ENCODE results near the gene BFSP1.

The BFSP1 gene

DNA sequence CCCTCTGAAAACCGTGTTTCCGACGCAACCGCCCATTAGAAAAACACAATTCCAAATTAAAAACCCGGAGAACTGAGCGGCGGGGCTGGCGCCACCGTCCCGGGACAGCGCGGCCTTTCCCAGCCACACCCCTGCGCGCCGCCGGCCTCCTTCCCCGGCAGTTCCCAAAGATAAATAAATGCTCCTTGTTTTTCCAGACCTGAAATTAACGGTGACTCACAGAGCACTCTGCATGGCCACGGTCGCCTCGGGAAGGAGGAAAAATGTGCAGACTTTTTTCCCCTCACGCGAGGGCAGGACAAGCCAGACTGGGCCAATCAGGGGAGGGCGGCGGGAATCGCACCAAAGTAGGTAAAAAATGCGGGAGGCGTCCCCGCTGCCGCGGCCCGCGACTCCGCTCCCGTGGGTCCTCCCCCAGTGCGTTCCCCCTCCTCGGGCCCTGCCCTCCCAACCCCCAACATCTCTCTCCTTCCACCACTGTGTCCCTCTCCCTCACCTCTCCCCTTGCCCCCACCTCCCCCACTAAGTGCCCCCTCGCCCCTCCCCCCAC lies 37.9 kb upstream of the BFSP1 start (continued):
- TF ChIP-seq, protein P1, sequence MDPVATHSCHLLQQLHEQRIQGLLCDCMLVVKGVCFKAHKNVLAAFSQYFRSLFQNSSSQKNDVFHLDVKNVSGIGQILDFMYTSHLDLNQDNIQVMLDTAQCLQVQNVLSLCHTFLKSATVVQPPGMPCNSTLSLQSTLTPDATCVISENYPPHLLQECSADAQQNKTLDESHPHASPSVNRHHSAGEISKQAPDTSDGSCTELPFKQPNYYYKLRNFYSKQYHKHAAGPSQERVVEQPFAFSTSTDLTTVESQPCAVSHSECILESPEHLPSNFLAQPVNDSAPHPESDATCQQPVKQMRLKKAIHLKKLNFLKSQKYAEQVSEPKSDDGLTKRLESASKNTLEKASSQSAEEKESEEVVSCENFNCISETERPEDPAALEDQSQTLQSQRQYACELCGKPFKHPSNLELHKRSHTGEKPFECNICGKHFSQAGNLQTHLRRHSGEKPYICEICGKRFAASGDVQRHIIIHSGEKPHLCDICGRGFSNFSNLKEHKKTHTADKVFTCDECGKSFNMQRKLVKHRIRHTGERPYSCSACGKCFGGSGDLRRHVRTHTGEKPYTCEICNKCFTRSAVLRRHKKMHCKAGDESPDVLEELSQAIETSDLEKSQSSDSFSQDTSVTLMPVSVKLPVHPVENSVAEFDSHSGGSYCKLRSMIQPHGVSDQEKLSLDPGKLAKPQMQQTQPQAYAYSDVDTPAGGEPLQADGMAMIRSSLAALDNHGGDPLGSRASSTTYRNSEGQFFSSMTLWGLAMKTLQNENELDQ (tag by site-specific recombination; IDR thresholded peaks at IDR 0.05; ENCODE audit: low read depth): no peak
- TF ChIP-seq SETDB1 (IDR thresholded peaks at IDR 0.05; ENCODE audit: insufficient read length, low read length) (no peak), SP3 (tag by site-specific recombination; IDR thresholded peaks at IDR 0.05) (no peak), ZFHX2 (tag by site-specific recombination; conservative IDR thresholded peaks at IDR 0.05) (no peak), KLF10 (tag by site-specific recombination; IDR thresholded peaks at IDR 0.05) (peak; percentile 80), SP7 (tag by site-specific recombination; IDR thresholded peaks at IDR 0.05) (peak; percentile 89), TSHZ1 (tag by site-specific recombination; IDR thresholded peaks at IDR 0.05; ENCODE audit: borderline replicate concordance) (no peak), TRIM28 (IDR thresholded peaks at IDR 0.05; ENCODE audit: borderline replicate concordance, low read length) (no peak), SP2 (tag by site-specific recombination; IDR thresholded peaks at IDR 0.05) (peak; percentile 57), GLIS1 (tag by site-specific recombination; IDR thresholded peaks at IDR 0.05) (peak; percentile 79), ATF2 (tag by site-specific recombination; IDR thresholded peaks at IDR 0.05; ENCODE audit: low read depth) (no peak), ZNF341 (tag by site-specific recombination; IDR thresholded peaks at IDR 0.05; ENCODE audit: low read depth) (peak; percentile 67), ZNF549 (tag by site-specific recombination; IDR thresholded peaks at IDR 0.05) (no peak), ZXDB (tag by site-specific recombination; IDR thresholded peaks at IDR 0.05) (0 out of 2 replicates have a peak, but pooled peaks have one; percentile 29), REPIN1 (tag by site-specific recombination; IDR thresholded peaks at IDR 0.05; ENCODE audit: low read depth) (no peak), ZNF2 (tag by site-specific recombination; IDR thresholded peaks at IDR 0.05) (no peak), ZBTB8A (tag by site-specific recombination; IDR thresholded peaks at IDR 0.05) (no peak), ZNF626 (tag by site-specific recombination; IDR thresholded peaks at IDR 0.05) (no peak), ZNF335 (tag by site-specific recombination; conservative IDR thresholded peaks at IDR 0.05) (peak; percentile 55; the same call in 1 of the 2 replicates), ZNF223 (tag by site-specific recombination; IDR thresholded peaks at IDR 0.05) (no peak), KLF7 (tag by site-specific recombination; IDR thresholded peaks at IDR 0.05; ENCODE audit: borderline replicate concordance) (peak; percentile 16; the same call in 1 of the 2 replicates), ZNF639 (tag by site-specific recombination; IDR thresholded peaks at IDR 0.05) (no peak), ZBTB7A (tag by site-specific recombination; IDR thresholded peaks at IDR 0.05; ENCODE audit: low read depth) (no peak), ZNF114 (tag by site-specific recombination; IDR thresholded peaks at IDR 0.05) (no peak), ZSCAN16 (tag by site-specific recombination; IDR thresholded peaks at IDR 0.05) (no peak), BCL11A (tag by site-specific recombination; IDR thresholded peaks at IDR 0.05; ENCODE audit: low read depth) (no peak), MYNN (tag by site-specific recombination; IDR thresholded peaks at IDR 0.05; ENCODE audit: borderline replicate concordance) (no peak)
- TF ChIP-seq, protein P2, sequence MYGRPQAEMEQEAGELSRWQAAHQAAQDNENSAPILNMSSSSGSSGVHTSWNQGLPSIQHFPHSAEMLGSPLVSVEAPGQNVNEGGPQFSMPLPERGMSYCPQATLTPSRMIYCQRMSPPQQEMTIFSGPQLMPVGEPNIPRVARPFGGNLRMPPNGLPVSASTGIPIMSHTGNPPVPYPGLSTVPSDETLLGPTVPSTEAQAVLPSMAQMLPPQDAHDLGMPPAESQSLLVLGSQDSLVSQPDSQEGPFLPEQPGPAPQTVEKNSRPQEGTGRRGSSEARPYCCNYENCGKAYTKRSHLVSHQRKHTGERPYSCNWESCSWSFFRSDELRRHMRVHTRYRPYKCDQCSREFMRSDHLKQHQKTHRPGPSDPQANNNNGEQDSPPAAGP (tag by site-specific recombination; IDR thresholded peaks at IDR 0.05): peak; percentile 24; the same call in 1 of the 2 replicates
- TF ChIP-seq, protein P3, sequence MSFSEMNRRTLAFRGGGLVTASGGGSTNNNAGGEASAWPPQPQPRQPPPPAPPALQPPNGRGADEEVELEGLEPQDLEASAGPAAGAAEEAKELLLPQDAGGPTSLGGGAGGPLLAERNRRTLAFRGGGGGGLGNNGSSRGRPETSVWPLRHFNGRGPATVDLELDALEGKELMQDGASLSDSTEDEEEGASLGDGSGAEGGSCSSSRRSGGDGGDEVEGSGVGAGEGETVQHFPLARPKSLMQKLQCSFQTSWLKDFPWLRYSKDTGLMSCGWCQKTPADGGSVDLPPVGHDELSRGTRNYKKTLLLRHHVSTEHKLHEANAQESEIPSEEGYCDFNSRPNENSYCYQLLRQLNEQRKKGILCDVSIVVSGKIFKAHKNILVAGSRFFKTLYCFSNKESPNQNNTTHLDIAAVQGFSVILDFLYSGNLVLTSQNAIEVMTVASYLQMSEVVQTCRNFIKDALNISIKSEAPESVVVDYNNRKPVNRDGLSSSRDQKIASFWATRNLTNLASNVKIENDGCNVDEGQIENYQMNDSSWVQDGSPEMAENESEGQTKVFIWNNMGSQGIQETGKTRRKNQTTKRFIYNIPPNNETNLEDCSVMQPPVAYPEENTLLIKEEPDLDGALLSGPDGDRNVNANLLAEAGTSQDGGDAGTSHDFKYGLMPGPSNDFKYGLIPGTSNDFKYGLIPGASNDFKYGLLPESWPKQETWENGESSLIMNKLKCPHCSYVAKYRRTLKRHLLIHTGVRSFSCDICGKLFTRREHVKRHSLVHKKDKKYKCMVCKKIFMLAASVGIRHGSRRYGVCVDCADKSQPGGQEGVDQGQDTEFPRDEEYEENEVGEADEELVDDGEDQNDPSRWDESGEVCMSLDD (tag by site-specific recombination; IDR thresholded peaks at IDR 0.05): no peak
